Prostate gland (tissue), 2 donors: Measurements from ENCODE around the gene SBSN.

Experiments
- POLR2A ChIP-seq: fragments of 450-650 bp; IDR thresholded peaks from one replicate; pipeline ENCODE4 v1.6.1; 2016; ENCODE audit warnings: antibody characterized with exemption, mild to moderate bottlenecking
- TF ChIP-seq, protein P1 (sequence below), 4 experiments: fragments of 200-600 bp in 2 of 4; fragments of 450-650 bp in 2 of 4; sonication (generic) in 2 of 4; IDR thresholded peaks; 1 replicate in 3 of 4; 2 replicates in 1 of 4; pipeline ENCODE4 v1.5.1; 2016 to 2019; ENCODE audit warnings: antibody characterized with exemption in 4 of 4, mild to moderate bottlenecking in 2 of 4, moderate library complexity in 2 of 4

- TF ChIP-seq, protein P1, sequence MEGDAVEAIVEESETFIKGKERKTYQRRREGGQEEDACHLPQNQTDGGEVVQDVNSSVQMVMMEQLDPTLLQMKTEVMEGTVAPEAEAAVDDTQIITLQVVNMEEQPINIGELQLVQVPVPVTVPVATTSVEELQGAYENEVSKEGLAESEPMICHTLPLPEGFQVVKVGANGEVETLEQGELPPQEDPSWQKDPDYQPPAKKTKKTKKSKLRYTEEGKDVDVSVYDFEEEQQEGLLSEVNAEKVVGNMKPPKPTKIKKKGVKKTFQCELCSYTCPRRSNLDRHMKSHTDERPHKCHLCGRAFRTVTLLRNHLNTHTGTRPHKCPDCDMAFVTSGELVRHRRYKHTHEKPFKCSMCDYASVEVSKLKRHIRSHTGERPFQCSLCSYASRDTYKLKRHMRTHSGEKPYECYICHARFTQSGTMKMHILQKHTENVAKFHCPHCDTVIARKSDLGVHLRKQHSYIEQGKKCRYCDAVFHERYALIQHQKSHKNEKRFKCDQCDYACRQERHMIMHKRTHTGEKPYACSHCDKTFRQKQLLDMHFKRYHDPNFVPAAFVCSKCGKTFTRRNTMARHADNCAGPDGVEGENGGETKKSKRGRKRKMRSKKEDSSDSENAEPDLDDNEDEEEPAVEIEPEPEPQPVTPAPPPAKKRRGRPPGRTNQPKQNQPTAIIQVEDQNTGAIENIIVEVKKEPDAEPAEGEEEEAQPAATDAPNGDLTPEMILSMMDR (IDR thresholded peaks at IDR 0.05), result no peak
- no peak for TF ChIP-seq POLR2A
Observed at GRCh38 chr19:35514282-35514809, 13.8 kb downstream of the SBSN start.
